Measurements from ENCODE around the gene SEMA4D.
A peak's percentile ranks its signal among the peaks of the same experiment; 100 is the strongest.

Gene SEMA4D

DNA sequence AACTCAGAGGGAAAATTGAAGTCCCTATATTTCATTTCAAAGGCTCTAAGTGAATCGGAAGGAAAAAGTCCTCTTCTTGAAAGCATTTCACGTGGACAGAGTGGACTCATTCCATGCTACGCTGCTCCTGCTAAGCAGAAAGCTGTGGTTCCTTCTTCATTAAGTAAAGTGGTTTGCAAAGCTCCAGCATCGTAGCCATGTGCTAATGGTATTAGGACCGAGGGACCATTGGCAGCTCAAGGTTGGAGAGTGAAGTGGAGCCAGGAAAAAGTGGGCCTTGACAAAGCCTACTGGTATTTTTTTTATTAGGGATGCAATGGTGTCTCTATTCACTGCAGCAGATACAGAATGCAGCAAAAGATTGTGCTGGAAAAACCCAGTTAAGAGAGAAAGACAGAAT, 16.4 kb upstream of the SEMA4D start:
- Mint-ChIP-seq H3K27me3 (ENCODE audit: low read depth) (peaks cover 8% of the 10 kb centered on the region), H3K4me3 (no peak overlapping the region), H3K4me1 (no peaks in the 10 kb centered on the region), H3K36me3 (ENCODE audit: low read depth) (no peaks in the 10 kb centered on the region), H3K9me3 (no peaks in the 10 kb centered on the region), H3K27ac (no peak overlapping the region)
- TF ChIP-seq, protein P1, sequence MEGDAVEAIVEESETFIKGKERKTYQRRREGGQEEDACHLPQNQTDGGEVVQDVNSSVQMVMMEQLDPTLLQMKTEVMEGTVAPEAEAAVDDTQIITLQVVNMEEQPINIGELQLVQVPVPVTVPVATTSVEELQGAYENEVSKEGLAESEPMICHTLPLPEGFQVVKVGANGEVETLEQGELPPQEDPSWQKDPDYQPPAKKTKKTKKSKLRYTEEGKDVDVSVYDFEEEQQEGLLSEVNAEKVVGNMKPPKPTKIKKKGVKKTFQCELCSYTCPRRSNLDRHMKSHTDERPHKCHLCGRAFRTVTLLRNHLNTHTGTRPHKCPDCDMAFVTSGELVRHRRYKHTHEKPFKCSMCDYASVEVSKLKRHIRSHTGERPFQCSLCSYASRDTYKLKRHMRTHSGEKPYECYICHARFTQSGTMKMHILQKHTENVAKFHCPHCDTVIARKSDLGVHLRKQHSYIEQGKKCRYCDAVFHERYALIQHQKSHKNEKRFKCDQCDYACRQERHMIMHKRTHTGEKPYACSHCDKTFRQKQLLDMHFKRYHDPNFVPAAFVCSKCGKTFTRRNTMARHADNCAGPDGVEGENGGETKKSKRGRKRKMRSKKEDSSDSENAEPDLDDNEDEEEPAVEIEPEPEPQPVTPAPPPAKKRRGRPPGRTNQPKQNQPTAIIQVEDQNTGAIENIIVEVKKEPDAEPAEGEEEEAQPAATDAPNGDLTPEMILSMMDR (IDR thresholded peaks at IDR 0.05; ENCODE audit: unreplicated experiment in 3 of 3) = no peak

DNA sequence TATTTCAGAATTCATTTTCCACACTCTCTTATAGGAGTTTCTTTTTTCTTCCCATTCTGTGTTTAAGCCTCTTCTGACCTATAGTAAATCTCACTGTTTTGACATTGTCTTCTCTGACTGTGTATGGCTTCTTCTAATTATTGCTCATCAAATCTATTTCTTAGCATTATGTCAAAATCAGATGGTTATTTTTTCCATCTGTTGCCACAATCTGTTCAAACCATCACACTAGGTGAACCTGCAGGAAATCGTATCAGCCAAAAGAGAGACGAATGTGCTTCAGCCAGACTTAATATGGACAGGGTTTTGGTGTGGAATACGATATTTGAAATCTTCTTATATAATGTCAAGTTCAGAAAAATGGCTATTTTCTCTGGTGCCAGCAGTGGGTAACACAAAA, 15.9 kb upstream of the SEMA4D start:
- Mint-ChIP-seq H3K27ac (no peak overlapping the region), H3K4me3 (no peak overlapping the region)
- TF ChIP-seq, protein P1 (IDR thresholded peaks at IDR 0.05; ENCODE audit: unreplicated experiment in 3 of 3) = no peak

DNA sequence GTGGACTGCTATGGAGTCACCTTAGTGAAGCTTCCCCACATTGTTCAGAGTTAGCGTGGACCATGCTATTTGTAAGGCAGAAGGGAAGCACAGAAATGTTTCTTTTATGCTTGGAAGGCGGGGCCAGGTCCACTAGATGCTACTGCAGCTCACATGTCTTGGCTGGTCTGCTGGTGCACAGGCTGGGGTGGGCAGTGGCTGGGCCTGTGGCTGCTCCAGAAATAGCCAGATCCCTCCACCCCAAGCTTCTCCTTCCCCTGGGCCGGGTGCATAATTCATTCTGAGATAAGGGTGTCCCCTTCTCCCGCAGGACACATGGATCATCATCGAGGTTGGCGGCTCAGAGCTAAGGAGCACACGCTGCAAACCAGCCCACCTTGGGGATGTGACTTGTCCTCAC, 14.5 kb upstream of the SEMA4D start:
- no peak overlapping the region for H3K27ac Mint-ChIP-seq
- no peaks in the 10 kb centered on the region for H3K4me1 Mint-ChIP-seq
- no peaks in the 10 kb centered on the region for H3K9me3 Mint-ChIP-seq
- TF ChIP-seq, protein P1 (IDR thresholded peaks at IDR 0.05; ENCODE audit: unreplicated experiment in 3 of 3) = no peak
- no peak overlapping the region for H3K4me3 Mint-ChIP-seq
- peaks cover 8% of the 10 kb centered on the region for H3K27me3 Mint-ChIP-seq (ENCODE audit: low read depth)
- H3K36me3 Mint-ChIP-seq (ENCODE audit: low read depth) = no peaks in the 10 kb centered on the region

More for the DNA sequence above, 15.9 kb upstream of the SEMA4D start:
- Mint-ChIP-seq H3K27me3 (ENCODE audit: low read depth) (peaks cover 8% of the 10 kb centered on the region), H3K4me1 (no peaks in the 10 kb centered on the region), H3K36me3 (ENCODE audit: low read depth) (no peaks in the 10 kb centered on the region), H3K9me3 (no peaks in the 10 kb centered on the region)

DNA sequence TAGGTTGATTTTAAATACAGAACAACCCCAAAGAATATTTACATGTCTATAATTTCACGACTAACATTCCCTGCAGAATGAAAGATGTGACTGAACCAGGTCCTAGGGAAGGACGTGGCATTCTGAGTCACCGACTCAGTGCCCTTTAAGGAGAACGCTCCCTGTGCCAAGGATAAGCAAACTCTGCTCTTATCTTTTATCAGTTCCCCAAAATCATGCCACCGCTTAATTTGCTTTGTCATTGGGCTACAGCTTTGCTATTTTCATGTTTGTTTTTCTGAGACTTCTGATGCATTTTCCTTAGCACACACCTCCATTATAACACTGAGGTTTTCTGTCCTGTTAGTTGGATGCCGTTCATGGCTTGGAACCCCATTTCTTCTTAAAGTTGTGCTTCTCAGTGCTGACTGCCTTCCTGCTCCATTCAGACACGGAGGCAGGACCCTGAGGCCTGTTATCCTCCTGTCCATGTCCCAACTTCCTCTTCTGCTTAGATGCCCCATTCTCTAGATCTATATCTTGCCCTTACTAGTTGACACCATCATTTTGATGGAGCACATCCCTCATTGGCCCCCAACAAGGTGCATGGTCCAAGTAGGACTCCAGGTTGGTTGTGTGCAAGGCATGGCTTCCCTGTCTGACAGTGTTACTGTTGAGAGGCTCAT, 11.2 kb upstream of the SEMA4D start:
- Mint-ChIP-seq H3K4me1 (peaks cover 10% of the 10 kb centered on the region), H3K4me3 (no peak overlapping the region), H3K9me3 (no peaks in the 10 kb centered on the region), H3K27me3 (ENCODE audit: low read depth) (peaks cover 4% of the 10 kb centered on the region), H3K27ac (no peak overlapping the region), H3K36me3 (ENCODE audit: low read depth) (no peaks in the 10 kb centered on the region)
- TF ChIP-seq, protein P1 (IDR thresholded peaks at IDR 0.05; ENCODE audit: unreplicated experiment in 3 of 3) = no peak

DNA sequence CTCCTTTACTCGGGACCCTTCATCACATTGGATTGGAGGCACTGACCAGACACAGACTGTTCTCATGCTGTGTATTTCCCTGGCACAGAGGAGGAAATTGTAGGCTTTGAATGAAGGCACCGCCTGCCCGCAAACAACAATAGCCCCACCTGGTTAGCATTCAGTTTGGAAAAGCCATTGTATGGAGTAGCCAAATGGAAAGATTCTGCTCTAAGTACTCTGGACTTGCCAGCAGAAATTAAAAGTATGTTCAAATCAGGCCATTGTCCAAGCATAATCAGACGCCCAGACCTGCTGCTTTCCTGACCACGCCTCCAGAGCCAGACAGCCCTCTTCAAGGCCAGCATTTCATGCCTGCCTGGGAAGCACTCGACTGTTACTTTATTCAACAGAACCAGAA, 8.0 kb upstream of the SEMA4D start:
- Mint-ChIP-seq H3K4me3 (no peak overlapping the region), H3K4me1 (peaks cover 10% of the 10 kb centered on the region)

More for the DNA sequence above, 8.0 kb upstream of the SEMA4D start:
- TF ChIP-seq, protein P1 (IDR thresholded peaks at IDR 0.05; ENCODE audit: unreplicated experiment in 3 of 3) = no peak
- Mint-ChIP-seq H3K36me3 (ENCODE audit: low read depth) (no peaks in the 10 kb centered on the region), H3K9me3 (no peaks in the 10 kb centered on the region), H3K27me3 (ENCODE audit: low read depth) (peaks cover 4% of the 10 kb centered on the region), H3K27ac (peak overlapping the region; percentile 89 to 96 (median 94))
